Right lobe of liver (tissue), 4 donors: ENCODE data around the gene ATP11B.

Experiments
- CTCF ChIP-seq, 4 donors: fragments of 200-600 bp in 3 of 4; fragments of 450-650 bp in 1 of 4; IDR thresholded peaks; one replicate each; pipeline versions ENCODE4 v1.5.1 to v1.8.0; 2016 to 2022; ENCODE audit warnings: antibody characterized with exemption in 4 of 4, mild to moderate bottlenecking in 2 of 4
- POLR2A ChIP-seq: fragments of 450-650 bp; IDR thresholded peaks from one replicate; pipeline ENCODE4 v1.6.1; 2017; ENCODE audit warnings: antibody characterized with exemption, mild to moderate bottlenecking
- donor health status: DM: no; HTN: no; CAD: no.
- donor health status: DM: no; HTN: no; CAD: no.
- donor health status: DM: no; HTN: yes; CAD: no.

DNA sequence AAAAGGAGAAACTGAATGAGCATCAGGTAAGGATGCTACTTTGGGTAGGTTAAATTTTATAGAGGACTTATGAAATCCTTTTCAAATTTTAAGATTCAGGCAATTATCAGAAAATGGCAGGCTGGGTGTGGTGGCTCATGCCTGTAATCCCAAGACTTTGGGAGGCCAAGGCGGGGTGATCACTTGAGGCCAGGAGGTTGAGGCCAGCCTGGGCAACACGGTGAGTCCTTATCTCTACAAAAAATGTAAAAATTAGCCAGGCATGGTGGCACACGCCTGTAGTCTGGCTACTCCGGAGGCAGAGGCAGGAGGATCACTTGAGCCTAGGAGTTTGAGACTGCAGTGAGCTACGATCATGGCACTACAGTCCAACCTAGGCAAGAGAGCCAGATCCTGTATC is 163.9 kb downstream of the ATP11B start:
- no peak for TF ChIP-seq CTCF (IDR thresholded peaks at IDR 0.05)
- TF ChIP-seq POLR2A, result no peak
